Endothelial cell of hepatic sinusoid (primary cell): ENCODE measurements around the gene ZBTB7A.

Experiments
- in situ Hi-C: cut with HindIII; loops from 2 replicates; pipeline ENCODE4 v1.10.0; 2017; ENCODE audit warnings: low sequenced_read_pairs

The ZBTB7A gene

GRCh38 chr19:3998667-3999412 is 67.9 kb downstream of the ZBTB7A start:
- in situ Hi-C loops = loop anchor here (25.0 kb wide), 1 partner anchor 212 kb away; the partner anchor contains the start of gene MATK

- in situ Hi-C loops = loop anchor here (25.0 kb wide), 1 partner anchor 208 kb away; the partner anchor contains the start of gene MATK
Measured at GRCh38 chr19:3995607-3996006, 71.1 kb downstream of the ZBTB7A start.
